HG03469 (cell line): ENCODE data around the gene F7.

Source experiments
- ATAC-seq: cut with Tn5 transposase; IDR thresholded peaks from one replicate; pipeline ENCODE4 v1.9.1; 2021; ENCODE audit warnings: mild to moderate bottlenecking, moderate library complexity, moderate number of reproducible peaks; ENCODE audit not compliant: unreplicated experiment

The F7 gene

DNA sequence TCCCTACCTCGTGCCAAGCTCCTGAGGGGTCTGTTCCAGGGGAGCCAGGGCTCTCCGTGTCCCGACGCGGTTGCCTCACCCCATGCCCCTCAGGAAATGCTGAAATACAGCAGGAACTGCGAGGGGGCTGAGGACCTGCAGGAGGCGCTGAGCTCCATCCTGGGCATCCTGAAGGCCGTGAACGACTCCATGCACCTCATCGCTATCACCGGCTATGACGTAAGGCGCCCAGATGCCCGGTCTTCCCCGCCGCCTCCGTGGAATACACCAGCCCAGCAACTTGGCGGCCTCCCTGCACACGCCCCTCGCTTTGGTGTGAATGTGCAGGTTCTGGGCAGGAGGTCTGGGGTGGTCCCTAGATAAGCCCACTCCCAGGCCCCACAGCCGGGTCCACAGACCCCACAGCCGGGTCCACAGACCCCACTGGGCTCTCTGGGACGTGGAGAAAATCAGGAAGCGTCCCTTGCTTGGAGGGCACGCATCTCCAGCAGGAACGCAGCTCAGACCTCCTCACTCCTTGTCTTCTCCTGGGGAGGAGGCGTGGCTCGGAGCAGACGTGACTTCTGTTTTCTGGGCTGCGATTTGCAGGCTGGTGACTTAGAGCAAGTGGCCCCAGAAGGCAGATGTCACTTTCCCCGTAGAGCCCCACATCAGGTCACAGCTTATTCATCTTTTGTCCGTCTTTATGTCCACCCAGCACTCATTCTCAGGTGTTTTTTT lies 19.4 kb upstream of the F7 start:
- no peak for ATAC-seq

DNA sequence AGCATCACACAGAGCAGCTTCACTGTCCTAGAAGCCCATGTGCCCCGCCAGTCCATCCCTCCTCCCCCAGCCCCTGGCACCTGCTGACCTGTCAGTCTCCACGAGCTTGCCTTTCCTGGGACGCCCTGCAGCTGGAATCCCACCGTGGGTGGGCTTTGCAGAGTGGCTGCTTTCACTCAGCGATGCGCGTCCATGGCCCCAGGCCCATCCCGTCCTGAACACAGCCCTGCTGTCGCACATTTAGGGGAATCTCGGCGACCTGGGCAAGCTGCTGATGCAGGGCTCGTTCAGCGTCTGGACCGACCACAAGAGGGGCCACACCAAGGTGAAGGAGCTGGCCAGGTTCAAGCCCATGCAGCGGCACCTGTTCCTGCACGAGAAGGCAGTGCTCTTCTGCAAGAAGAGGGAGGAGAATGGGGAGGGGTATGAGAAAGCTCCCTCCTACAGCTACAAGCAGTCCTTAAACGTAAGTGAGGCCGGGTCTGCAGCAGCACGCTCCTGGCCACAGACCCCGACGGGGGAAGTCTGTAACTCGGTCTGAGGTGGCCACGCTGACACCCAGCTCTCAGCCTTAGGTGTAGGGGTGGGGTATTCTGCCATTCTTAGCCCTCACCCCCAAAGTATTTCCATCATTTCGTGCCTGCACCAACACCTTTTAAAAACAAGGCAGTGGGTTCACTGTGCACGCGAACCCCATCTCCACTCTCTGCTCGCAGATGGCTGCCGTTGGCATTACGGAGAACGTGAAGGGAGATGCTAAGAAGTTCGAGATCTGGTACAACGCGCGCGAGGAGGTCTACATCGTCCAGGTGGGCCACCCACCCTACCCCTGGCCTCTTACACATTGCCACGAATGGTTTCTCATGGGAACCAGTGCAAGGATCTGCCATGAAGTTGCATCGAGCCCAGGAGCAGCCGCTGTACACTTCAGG lies 18.3 kb upstream of the F7 start:
- no peak for ATAC-seq

DNA sequence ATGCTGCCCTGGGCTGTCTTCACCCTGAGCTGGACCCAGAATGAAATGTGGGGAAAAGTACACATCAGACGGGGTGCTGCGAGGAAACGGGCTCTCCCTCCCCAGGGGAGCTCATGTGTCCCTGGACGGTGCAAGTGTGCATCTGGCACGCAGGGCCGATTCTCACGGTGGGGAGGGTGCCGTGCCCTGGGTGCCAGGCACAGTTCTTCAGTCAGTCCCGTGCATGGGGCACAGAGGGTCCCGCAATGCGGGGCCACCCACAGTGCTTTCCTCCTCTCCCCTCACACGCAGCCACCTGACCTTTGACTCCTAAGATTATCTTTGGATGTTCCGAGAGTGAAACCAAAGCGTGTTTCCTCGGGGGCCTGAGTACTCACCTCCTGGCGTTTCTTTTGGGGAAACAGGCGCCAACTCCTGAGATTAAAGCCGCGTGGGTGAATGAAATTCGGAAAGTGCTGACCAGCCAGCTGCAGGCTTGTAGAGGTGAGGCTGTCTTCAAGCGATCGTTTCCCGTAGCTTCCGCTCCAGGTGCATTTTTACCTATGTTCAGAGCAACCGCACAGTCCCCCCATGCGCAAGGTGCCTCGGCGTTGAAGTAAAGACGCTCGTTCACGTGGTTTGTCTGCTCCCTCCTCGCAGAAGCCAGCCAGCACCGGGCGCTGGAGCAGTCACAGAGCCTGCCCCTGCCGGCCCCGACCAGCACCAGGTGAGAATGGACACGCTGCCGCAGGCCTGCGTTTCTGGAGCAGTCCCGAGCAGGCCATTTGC lies 17.5 kb upstream of the F7 start:
- no peak for ATAC-seq

DNA sequence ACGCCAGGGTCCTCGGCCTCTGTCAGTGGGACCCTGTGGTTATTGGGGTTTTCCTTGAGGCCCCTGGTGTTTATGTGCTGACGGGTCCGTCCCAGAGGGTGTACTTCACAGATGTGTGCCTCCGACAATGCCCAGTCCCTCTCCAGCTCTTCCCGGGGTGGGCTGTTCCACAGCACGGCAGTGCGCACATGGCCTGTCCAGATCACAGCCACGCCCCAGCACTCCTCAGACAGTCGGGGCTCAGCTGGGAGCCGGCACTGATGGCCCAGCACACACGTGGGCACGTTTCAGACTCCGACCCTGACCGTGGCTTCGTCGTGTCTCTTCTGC lies 16.9 kb upstream of the F7 start:
- no peak for ATAC-seq

DNA sequence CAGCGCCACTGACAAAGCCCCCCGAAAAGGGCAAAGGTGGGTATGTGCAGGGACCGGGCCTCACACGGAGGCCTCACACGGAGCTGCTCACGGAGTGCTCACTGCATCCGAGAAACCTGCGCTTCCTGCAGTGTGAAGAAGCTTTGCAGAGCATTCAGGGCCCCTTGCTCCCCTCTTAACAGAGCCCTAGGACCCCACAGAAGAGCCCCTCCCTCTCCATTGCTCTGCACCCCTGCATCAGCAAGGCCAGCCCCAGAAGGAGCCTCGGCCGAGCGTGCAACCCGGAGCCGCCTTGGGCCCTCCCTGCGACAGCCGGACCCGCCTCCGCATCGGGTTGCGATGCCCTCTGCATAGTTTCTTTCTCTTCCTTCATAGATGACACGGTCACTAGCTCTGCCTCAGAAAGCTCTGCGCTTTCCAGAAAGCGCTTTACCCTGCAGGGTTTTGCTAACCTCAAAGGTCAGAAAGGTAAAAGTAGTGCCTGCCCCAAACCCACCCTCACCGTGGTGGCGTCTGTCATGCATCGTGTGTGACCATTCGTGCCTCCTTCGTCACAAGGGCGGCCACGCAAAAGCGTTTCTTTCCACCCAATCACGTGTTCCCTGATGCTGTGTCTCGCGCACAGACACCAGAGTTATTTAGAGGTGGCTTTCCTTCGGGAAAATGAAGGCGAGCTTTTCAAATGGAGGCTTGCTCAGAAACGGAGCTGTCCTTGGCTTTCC lies 15.7 kb upstream of the F7 start:
- no peak for ATAC-seq

DNA sequence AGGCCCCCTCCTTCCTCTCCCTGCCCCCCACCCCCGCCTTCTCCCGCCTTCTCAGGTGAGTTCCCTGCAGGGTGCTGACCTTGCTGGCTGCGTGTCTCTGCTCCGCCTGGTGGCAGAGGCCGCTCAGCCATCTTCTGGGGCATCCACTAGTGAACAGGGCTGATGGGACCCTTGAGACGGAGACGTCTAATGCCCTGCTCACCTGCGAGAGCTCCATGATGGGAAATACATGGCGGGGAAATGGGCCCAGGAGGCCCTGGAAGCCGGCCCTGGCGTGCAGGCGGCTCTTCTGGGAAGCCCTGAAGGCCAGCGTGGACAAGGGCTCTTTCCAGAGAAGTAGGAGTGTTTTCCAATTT lies 15.2 kb upstream of the F7 start:
- ATAC-seq = no peak

DNA sequence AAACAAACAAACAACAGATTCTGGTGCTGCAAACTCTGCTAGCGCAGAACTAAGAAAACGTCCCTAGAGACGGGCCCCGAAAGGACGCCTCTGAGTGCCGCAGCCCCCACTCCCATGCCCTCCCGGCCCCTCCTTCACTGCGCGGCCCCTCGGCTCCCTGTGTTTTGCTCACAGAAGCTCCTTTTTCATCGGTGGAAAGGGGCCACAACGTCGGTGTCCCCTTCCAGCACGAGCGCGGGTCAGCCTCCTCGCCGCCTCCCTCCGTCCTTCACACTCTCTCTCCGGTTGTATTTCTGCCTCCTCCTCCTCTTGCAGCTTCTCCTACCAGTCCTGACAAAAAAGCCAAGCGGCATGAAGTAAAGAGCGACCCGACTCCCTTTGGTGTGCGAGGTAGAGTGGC lies 14.8 kb upstream of the F7 start:
- no peak for ATAC-seq

DNA sequence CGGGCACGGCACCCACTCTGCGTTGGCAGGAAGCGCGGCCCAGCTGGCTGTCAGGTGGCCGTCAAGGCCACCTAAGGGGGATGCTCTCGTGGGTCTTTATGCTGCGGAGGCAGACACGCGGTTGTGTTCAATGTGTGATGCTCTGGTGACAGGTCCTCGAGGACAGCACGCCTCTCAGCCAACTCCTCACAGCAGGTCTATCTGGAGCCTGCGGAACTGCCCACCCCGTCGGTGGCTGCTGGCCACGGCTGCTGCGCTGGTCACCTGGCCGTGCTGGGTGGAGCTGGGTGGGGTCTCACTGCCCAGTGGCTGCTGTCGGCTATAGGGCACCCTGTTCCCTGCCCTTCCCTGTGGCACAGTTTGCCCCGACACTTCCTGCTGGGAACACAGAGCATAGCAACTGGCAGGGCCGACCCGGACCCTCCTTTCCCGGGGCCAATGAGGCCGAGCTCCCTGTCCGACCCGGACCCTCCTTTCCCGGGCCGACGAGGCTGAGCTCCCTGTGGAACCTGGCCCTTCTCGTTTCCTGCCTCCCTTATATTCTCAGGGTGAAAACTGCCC lies 14.3 kb upstream of the F7 start:
- no peak for ATAC-seq

DNA sequence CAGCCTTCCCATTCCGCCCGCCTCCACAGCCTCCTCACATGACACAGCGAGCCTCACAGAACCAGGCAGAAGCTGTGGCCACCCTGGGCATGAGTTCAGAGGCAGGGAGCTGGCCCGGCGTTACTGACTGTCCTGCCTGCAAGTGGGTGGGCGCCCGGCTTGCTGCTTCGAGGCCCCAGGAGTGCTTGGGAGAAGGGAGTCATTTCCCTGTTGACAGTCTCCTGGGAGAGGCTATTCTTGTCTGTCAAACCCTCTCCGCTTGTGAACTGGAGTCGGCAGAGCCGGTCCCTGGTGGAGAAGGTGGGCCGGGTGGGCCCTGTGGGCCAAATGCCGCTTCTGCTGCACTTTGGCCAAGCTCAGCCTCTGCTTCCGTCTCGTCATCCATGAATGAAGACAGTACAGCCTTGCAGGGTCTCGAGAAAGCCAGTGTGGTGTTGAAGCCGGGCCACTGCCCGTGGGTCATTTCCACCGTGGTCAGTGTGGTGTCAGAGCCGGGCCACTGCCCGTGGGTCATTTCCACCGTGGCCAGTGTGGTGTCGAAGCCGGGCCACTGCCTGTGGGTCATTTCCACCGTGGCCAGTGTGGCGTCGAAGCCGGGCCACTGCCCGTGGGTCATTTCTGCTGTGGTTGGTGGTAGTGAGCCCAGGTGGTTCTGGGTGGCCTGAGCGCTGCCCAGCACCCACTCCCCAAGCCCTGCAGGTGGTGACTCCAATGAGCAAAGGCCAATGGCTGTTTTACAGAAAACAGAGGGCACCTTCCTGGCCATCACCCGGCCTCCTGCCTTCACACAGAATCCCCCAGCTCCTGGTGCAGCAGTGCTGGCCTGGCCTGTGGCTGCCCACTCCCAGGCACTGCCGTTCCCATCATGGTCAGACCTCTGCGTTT lies 13.5 kb upstream of the F7 start:
- ATAC-seq = no peak

DNA sequence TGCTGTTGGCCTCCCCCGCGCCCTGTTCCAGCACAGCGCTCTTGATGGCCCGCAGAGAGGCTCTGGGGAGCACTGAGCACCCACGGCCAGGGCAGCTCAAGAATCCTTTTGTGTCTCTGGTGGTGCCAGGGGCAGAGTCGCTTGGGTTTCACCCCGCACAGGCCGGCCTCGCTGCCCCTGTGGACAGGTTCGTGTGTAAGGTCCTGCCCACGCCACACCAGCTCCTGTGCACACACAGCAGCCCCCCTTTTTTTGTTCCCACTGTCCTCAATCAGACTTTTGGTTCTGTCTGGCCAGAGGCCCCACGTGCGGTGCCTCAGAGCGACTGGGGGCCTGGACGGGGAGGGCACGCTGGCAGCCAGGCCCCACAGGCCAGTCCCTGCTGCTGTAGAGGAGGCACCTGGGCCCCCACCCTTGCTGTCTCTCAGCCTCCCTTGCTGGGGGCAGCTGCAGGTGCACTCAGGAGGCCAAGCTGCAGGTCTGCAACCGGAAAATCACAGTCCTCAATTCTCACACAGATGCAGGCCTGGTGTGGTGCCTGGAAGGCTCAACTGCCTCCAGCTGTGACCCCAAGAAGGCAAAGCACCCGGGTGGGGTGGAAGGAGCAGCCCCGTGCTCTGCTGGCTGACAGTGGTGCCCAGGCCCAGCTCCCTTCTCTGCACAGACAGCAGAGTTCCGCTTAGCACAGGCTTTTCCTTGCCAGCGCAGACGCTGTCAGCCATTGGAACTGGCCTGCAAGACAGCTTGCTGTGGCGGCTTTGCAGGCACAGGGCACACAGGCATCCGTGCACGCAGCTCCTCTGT lies 12.6 kb upstream of the F7 start:
- ATAC-seq = no peak

DNA sequence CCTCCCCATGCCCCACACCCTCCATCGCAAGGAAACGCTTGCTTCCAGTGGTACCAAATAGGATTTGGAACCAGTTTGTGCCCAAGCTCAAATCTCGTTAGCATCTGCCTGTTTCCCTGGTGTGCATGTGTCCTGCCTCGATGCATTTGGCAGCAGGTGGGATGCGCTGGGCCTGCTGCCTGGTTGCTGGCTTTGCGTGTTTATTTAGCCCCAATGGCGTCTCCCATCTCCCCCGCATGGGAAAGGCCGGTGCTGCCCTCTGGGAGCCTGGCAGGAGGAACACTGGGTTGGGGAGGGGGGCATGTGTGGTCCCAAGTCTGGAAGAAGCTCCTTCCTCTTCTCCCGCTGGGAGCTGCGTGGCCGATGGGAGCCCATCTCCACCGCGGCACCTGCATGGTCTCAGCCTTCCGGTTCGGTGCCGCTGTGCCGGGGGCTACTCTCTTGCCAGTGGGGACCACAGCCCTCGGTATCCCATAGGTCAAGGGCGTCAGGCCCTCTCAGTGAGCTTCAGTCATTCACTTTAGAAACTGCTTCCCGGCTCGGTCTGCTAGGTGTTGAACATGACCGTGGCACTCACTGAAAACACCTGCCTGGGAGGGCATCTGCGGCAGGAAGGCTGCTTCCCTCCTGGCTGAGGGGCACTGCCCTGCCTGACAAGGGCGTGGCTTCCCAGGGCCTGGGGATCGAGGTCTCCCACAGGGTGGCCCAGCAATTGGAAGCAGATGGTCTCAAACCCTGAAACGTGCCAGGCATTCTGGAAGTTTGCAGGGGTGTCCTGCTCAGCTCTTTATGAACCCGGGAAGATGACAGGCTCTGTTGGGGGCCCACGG lies 11.8 kb upstream of the F7 start:
- ATAC-seq = no peak

DNA sequence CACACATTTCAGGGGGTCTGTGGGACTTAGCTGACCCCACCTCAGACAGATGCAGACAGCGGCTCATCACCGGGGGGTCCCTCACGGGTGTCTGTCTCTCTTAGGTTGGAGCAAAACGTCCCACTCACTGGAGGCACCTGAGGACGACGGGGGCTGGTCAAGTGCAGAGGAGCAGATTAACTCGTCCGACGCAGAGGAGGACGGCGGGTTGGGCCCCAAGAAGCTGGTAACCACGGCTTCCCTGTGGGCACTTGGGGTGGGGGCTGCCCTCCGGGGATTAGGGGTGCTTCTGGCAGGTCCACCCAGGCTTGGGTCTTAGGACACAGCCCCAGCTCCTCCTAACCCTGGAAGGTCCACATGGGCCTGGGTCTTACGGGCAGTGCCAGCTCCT lies 11.2 kb upstream of the F7 start:
- ATAC-seq = no peak

DNA sequence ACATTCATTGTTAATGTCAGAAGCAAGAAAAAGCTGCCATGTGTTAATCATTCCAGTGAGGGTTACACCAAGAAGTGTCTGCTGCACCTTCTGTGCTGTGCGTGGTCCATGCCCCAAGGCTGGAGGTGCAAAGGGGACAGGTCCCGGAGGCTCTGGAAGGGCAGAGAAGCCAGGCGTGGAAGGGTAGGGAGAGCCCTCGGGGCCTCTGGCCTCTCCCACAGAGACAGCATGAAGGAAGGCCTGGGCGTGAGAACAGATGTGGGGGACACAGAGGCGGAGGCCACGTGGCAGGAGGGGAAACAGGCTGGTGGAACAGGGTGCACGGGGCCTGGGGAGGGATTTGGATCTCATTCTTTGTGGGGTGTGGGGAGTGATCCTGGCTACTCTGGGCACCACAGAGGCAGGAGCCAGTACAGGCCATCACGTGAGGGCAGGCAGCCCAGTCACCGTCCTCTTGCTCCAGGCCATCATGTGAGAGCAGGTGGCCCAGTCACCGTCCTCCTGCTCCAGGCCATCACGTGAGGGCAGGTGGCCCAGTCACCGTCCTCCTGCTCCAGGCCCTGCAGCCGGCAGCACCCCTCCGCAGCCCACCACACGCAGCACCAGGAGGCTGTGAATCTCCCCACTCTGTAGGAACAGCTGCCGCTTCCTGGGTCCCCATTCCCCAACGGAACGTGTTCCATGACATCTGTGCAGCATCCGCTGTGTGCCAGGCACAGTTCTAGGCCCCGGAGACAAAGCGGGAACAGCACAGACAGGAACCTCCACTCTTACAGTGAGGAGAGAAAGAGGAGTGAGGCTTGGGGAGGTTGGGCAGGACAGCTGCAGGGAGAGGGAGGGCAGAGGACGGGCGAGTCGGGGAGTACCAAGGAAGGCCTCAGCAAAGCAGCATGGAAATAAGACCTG lies 10.2 kb upstream of the F7 start:
- no peak for ATAC-seq

DNA sequence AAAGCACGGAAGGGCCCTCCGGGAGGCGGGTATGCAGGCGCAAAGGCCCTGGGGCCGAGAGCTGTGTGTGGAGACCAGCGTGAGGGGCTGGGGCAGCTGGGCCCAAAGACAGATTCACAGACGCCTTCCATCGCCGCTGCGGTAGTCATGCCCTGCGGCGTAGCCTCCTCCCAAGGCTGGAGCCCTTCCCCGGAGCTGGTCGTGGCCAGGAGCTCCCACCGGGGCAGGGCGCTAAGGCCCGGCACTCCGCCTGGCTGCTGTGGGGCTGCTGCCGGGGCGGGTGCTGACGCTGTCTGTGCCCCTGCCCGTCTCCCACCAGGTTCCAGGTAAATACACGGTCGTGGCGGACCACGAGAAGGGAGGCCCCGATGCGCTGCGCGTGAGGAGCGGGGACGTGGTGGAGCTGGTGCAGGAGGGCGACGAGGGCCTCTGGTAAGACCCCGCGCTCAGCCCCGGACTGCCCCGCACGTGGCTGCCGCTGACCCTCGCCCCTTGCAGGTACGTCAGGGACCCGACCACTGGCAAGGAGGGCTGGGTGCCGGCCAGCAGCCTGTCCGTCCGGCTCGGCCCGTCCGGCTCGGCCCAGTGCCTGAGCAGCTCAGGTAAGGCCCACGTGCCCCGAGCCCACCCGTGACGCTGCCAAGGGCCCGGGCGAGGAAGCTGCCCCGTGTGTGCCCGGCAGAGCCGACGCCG lies 9.4 kb upstream of the F7 start:
- no peak for ATAC-seq

DNA sequence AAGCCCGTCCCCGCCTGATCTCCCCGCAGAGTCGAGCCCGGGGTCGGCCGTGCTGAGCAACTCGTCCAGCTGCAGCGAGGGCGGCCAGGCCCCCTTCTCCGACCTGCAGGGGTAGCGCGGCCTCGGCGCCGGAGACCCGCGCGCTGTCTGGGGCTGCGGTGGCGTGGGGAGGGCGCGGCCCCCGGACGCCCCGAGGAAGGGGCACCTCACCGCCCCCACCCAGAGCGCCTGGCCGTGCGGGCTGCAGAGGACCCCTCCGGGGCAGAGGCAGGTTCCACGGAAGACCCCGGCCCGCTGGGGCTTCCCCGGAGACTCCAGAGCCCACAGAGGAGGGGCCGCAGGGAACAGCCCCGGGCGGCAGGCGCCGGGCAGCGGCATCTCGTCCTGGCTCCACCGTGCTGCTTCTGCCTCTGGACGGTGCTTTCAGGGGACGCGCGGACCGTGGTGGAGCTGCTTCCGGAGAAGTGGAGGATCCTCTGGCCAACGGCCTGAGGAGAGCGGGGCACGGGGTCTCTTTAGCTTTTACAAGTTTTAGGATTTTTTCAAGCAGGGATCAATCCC lies 8.8 kb upstream of the F7 start:
- ATAC-seq = no peak

DNA sequence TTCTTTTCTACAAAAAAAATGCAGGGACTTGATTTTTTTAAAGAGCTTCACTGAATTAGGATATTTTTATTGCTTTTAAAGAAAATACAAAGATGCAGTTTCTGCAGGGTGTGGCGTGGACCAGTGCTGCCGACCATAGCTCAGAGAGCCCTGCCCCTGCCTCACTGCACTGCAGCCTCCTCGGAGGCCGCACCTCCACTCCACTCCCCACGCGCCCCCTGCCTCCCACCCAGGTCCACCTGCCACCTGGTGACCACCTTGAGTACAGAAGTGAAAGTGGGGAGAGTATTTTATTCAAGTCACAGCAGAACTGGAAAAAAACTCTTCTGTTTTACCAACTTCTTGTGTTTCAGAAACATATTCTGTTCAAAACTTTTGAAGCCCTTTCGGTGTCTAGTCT lies 7.9 kb upstream of the F7 start:
- no peak for ATAC-seq
